ENCODE results near the gene OR4K5.

The OR4K5 gene

GRCh38 chr14:19920021-19920657, at the start of gene OR4K5:
Gene OR4K5, plus strand, starts transcription at chr14:19920607. Its CDS starts 0 bp downstream, at chr14:19920607.
- DNase-seq (ENCODE audit: extremely low read depth, low read depth), result no peak
- no peak within 1 kb of the TSS for H3K4me3 ChIP-seq (replicated peaks; ENCODE audit: low read depth, low read length)
- no peak for TF ChIP-seq CTCF (IDR thresholded peaks at IDR 0.05; ENCODE audit: low read depth, low read length, missing control alignments)

- TF ChIP-seq CTCF (IDR thresholded peaks at IDR 0.05; ENCODE audit: low read depth, low read length, missing control alignments), result no peak
- DNase-seq (ENCODE audit: extremely low read depth, low read depth), result no peak
- H3K4me3 ChIP-seq (replicated peaks; ENCODE audit: low read depth, low read length), result no peak overlapping the region
Measured at GRCh38 chr14:19873178-19873577, 47.2 kb upstream of the OR4K5 start.

- TF ChIP-seq CTCF (IDR thresholded peaks at IDR 0.05; ENCODE audit: low read depth, low read length, missing control alignments), result no peak
- H3K4me3 ChIP-seq (replicated peaks; ENCODE audit: low read depth, low read length), result no peak within 1 kb of the TSS
- DNase-seq (ENCODE audit: extremely low read depth, low read depth), result no peak
Measured at GRCh38 chr14:19874842-19875241, 45.6 kb upstream of the OR4K5 start, which contains the start of gene OR4K2. Gene OR4K2, plus strand, starts transcription at chr14:19875142. Its CDS starts 1,126 bp downstream, at chr14:19876268.

- no peak overlapping the region for H3K4me3 ChIP-seq (replicated peaks; ENCODE audit: low read depth, low read length)
- peak; percentile 2 for DNase-seq (ENCODE audit: extremely low read depth, low read depth)
- peak; percentile 32 for TF ChIP-seq CTCF (IDR thresholded peaks at IDR 0.05; ENCODE audit: low read depth, low read length, missing control alignments)
Measured at GRCh38 chr14:19878029-19878642, 42.3 kb upstream of the OR4K5 start.

- DNase-seq (ENCODE audit: extremely low read depth, low read depth), result no peak
- H3K4me3 ChIP-seq (replicated peaks; ENCODE audit: low read depth, low read length), result no peak overlapping the region
- no peak for TF ChIP-seq CTCF (IDR thresholded peaks at IDR 0.05; ENCODE audit: low read depth, low read length, missing control alignments)
Measured at GRCh38 chr14:19895282-19895681, 25.1 kb upstream of the OR4K5 start.

GRCh38 chr14:19900999-19901398, 19.4 kb upstream of the OR4K5 start:
- DNase-seq (ENCODE audit: extremely low read depth, low read depth), result no peak
- no peak overlapping the region for H3K4me3 ChIP-seq (replicated peaks; ENCODE audit: low read depth, low read length)
- no peak for TF ChIP-seq CTCF (IDR thresholded peaks at IDR 0.05; ENCODE audit: low read depth, low read length, missing control alignments)
